Suprapubic skin (tissue), 3 donors: ENCODE data around the gene FGF12.

ENCODE experiments used
- POLR2A ChIP-seq, 2 donors: fragments of 450-650 bp; IDR thresholded peaks; one replicate each; pipeline ENCODE4 v1.6.1; 2017; ENCODE audit warnings: antibody characterized with exemption in 2 of 2, mild to moderate bottlenecking in 2 of 2, moderate library complexity in 2 of 2
- TF ChIP-seq, protein P1 (sequence below), 2 donors: fragments of 200-600 bp in 1 of 2; fragments of 450-650 bp in 1 of 2; sonication (generic) in 1 of 2; IDR thresholded peaks; one replicate each; pipeline ENCODE4 v1.5.1; 2016 to 2019; ENCODE audit warnings: antibody characterized with exemption in 2 of 2, mild to moderate bottlenecking in 1 of 2, moderate library complexity in 1 of 2

DNA sequence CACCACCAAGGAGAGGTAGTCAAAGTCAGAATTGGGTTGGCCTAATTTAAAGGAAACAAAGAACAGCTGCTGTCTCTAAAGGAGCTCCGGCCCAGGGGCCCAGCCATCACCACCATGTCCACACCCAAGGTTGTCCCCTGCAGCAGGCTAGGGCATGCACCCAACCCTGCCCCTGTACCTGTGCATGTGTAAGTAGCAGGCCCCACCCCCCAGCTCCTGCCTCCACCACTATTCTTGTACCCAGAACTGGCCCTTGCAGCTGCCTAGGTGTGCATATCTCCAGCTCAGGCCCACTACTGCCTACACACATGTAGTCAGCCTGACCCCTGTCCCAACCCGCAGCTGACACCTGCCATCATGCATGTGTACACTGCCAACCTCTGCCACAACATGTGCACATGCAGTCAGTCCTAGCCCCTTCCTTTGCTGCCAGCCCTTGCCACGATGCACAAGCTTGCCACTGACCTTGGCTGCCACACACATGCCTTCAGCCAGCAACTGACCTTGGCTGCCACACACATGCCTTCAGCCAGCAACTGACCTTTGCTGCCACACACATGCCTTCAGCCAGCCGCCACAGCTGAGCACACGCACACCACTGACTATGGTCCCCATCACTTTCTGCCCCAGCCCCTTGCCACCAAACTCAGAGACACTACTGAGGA lies 39.7 kb downstream of the FGF12 start:
- TF ChIP-seq, protein P1, sequence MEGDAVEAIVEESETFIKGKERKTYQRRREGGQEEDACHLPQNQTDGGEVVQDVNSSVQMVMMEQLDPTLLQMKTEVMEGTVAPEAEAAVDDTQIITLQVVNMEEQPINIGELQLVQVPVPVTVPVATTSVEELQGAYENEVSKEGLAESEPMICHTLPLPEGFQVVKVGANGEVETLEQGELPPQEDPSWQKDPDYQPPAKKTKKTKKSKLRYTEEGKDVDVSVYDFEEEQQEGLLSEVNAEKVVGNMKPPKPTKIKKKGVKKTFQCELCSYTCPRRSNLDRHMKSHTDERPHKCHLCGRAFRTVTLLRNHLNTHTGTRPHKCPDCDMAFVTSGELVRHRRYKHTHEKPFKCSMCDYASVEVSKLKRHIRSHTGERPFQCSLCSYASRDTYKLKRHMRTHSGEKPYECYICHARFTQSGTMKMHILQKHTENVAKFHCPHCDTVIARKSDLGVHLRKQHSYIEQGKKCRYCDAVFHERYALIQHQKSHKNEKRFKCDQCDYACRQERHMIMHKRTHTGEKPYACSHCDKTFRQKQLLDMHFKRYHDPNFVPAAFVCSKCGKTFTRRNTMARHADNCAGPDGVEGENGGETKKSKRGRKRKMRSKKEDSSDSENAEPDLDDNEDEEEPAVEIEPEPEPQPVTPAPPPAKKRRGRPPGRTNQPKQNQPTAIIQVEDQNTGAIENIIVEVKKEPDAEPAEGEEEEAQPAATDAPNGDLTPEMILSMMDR (IDR thresholded peaks at IDR 0.05): no peak
- no peak for TF ChIP-seq POLR2A (IDR thresholded peaks at IDR 0.05)
